Measurements from ENCODE around the gene ESPL1. TPM values are rescaled to one million over a fixed set of nuclear protein-coding genes. Genes with fewer than 3 reads are reported as not detected.

Gene ESPL1
- 1 to 10 TPM in 1 of 2 donors, under 1 TPM in 1; 0.62 to 1.0 TPM for total RNA-seq
- long read RNA-seq, donor 1, result 0 reads
- long read RNA-seq, donor 2, result 0 reads

DNA sequence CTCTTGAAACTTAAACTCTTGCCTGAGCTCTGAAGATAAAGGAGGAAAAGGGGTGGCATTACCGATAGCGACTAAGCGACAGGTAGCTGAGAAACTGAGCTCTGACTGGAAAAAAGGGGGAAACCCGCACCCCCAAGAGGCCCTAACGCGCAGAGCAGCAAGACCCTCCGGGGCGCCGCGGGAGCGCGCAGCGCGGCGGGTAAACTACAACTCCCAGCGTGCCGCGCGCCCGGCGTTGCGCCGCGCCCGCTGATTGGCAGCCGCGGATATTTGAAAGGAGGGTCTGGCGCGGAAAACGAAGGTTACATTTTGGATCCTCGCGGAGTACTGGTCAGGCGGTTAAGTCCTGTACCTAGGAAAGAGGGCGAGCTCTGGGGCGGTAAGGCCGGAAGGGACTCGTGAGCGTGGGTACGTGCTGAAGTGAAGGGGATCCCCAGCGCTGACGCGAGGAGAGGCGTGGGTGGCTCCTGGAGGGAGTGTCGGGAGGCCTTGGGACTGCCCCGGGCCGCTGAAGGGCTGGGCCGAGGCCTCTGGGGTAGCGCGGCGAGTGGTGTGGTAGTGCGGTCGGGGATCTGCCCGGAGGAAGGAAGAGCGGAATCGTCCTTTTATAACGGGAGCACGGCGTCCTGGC is at the start of gene ESPL1:
TSS of gene ESPL1 (plus strand) at position 301 of the 631 bp plus-strand sequence. CDS start 468 bp downstream, outside the sequence.
- intact Hi-C loops (cut with DNase I), result no loop called here
- DNase-seq (ENCODE audit: low spot score), result peak; percentile 88

DNA sequence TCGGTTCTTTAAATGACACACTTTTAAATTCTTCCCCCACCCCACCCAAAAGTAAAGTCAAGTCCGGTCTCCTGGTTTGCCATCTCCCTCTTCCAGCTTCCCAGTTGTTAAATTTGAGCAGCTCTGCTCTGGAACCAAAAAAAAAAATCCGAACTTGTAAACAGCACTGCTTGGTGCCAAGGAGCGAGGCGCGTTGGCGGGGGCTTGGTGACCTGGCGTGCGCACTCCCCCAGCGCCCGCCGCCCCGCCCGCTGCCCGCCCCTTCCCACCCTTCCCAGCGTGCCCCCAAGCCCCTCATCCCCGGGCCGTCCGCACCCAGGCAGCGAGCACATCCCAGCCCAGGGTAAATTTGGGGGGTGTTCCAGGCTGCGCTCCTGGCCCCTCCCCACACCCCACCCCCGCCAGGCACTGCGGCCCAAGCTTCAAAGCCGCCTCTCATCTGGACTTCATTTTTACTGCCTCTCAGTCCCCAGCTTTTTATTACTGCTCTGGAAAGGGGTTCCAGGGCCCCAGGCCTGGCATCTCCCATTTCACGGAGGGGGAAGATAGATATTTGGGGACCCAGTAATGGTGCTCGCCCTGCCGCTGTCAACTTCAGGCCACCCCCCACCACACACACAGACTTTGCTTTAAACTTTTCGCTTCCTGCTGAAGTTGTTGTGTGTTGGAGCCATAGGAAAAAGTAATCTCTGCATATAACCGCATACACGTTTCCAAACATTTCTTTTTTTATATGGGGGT is 49.4 kb upstream of the ESPL1 start:
- intact Hi-C loops (cut with DNase I), result no loop called here

DNA sequence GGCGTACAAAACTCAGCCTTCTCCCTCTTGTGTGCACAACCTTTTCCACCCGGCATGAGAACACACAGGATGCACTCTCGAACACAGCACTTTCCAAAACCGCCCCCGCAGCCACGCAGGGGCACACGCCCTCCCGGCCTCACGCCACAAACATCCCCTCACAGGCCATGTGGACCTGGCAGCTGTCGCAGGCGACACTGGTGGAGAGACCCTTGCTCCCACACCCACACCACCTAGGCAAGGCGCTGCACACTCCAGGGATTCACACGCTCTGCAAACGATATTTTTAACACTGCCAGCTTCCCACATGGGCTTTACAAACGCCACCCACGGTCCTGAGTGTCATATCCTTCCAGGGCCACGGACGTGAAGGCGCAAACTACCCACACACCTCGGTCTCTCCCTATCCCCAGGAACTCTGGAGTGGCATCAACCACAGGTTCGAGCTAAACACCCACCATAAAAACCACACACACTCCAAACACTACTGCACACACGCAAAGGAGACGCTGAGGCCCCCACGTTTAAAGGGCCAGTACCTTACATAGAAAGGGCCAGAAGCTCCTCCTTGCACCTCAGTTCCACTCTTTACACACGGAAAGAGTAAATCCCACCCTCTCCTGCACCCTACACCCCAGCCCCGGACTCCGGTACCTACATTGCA is 48.7 kb upstream of the ESPL1 start:
- no peak for DNase-seq (ENCODE audit: low spot score)
- intact Hi-C loops (cut with DNase I), result no loop called here

More for the DNA sequence above, 49.4 kb upstream of the ESPL1 start:
- no peak for DNase-seq (ENCODE audit: low spot score)

DNA sequence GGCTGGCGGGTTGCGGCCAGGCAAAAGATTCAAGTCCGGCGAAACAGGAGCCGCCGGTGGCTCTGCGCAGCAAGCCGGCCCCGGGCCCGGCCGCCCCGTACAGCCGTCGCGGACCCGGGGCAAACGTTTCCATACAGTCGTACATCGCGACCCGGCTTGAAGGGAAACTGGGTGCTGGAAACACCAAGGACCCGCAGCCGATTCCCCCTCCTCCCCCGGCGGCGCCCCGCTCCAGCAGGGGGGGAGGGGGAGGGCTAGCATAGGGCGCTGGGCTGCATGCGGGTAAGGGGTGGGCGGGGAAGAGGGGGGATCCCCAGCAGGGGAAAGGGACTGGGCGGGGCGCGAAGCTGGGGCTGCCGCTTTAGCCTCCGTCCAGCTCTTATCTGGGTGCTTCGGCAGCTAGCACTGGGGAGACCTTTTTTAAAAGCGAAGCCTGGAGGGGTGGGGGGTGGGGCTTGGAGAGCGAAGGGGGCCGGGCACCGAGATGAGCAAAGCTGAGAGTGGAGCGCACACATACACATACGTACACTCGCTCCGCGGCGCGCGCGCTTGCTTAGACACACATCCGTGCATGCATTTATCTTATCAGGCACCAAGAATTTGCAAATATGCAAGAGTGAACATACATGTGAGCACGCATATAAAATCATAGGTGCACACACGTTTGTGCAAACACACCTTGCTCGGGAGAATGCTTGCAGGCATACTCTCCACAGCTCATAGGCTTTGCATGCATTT is 48.0 kb upstream of the ESPL1 start:
- intact Hi-C loops (cut with DNase I), result no loop called here
- DNase-seq (ENCODE audit: low spot score), result peak; percentile 91

DNA sequence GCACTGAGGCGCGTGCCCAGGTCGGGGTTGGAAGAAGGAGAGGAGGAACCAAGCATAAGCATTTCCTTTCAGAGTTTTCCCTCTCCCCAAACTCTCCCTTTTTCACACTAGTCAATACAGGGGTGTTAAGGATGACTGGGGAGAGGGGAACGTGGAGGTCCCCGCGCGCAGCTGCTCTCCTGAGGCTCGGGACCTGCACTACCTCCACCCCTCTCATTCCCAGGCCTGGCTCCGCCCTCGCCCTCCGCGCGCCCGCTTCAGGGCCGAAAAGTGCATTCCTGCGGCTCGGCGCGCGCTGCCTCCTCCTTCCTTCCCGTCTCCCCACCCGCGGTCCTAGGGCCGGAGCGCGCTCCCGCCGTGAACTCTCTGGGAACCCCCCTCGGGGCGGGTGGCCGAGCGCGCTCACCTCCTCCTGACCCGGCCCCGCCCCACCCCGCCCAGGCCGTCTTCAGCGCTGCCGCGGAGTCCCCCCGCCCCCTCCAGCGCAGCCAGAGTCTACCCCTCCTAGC is 47.4 kb upstream of the ESPL1 start:
- peak; percentile 97 for DNase-seq (ENCODE audit: low spot score)
- intact Hi-C loops (cut with DNase I), result no loop called here

DNA sequence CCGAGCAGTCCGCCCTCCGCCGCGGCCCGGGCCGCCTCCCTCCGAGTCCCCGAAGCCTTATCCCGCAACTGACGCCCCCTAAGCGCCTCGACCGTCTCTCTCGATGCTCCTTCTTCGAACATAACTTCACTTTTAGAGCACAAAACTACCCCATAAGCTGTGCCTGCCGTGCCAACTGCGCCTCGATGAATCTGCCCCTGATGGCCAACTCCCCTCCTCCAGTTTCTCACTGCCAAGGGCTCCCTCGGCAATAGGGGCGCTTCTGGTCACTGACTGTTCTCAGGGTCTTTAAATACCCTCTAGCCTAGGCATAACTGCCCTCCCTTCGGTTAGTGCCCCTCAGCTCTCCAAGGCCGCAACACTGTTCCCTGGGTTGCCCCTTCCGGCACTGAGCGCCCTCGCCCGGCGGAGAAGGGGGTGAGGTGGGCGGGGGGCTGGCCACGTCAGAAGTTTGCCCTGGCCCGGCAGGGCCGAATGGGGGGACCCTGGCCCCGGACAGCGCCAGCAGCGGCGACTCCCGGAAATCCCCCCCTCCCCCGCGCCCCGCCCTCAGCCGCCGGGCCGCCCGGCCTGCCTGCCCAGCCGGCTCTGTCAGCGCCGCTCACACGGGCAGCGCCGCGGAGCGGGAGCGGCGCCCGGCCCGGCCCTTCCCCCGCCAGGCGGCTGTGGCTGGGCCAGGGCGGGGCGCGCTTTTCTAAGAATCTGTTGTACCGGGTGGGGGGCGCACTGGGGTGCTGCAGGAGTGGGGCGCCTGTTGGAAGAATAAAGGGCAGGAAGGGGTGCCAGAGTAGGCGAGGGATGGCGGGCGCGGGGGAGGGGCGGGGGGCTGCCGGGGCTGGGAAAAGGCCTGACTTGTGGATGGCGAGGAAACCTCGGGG is 46.7 kb upstream of the ESPL1 start:
- intact Hi-C loops (cut with DNase I), result no loop called here
- DNase-seq (ENCODE audit: low spot score), result peak; percentile 92

DNA sequence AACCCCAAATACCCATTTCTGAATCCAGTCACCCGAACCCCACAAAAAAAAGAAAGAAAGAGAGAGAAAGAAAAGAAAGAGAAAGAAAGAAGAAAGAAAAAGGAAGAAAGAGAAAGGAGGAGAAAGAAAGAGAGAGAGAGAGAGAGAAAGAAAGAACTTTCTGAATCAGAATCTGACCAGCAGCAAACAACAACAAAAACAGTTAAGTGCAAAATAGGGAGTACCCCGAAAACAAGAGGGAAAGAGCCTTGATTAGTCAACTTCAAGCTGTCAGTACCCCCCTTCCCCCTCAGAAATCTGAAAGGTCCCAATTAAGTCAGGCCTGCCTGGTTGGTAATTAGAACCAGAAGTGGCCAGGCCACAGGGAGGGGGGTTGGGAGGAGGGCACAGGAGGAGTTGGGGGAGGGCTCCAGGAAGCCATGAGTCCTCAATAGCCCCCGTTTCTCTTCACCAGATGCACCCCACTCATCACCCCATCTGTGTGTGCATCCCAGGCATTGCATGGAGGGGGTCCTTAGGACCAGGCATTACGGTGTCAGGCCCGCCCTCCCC is 45.9 kb upstream of the ESPL1 start:
- intact Hi-C loops (cut with DNase I), result no loop called here
- DNase-seq (ENCODE audit: low spot score), result peak; percentile 13

DNA sequence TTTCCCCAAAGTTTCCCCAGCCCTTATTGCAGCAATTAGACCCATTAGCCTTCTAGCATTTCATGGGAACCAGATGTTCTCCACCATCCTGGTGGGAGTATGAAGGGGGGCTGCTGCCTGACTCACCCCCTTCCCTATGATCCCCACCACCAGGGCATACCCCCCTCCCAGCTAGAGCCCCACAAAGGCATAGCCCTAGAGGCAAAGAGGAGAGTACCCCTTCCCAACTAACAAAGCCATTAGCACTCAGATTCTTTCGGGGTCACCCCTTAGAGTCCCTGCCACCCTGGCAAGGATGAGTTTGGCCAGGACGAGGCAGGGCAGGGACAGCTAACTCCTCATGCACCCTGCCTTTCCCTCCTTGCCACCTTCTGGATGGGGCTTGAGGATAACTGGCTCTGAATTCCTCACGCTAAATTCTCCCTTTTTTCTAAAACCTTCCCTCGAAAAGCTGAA is 45.3 kb upstream of the ESPL1 start:
- peak; percentile 34 for DNase-seq (ENCODE audit: low spot score)
- intact Hi-C loops (cut with DNase I), result no loop called here

DNA sequence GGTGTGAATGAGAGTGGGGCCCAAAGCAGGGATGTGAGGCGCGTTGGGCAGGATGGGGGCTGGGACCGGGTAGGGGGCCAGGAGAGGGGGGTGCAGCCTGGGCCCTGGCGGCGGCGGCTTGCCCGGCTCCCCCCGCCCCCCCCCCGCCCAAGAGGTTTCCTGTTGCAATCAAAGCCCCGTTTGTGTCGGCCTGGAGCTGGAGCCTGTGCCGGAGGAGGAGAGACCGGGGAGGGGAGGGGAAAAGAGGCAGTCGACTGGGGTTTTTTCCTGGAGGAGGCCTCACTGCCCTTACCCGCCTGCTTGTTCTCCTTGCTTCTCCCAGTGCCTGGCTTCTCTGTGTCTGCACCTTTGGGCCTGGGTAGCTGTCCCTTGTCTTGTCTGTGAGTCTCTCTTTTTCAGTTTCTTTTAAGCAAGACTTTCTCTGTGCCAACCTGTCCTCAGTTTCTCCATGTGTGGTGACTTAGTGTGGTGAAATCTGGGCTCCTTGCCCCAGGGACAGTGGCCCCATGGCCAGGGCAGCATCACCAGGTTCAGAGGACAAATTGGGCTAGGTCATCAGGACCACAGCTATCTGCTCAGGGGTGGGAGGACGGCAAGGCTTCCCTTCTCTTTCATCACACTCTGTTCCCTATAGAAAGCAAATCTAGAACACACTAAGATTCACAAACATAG is 44.6 kb upstream of the ESPL1 start:
- intact Hi-C loops (cut with DNase I), result no loop called here
- peak; percentile 76 for DNase-seq (ENCODE audit: low spot score)

DNA sequence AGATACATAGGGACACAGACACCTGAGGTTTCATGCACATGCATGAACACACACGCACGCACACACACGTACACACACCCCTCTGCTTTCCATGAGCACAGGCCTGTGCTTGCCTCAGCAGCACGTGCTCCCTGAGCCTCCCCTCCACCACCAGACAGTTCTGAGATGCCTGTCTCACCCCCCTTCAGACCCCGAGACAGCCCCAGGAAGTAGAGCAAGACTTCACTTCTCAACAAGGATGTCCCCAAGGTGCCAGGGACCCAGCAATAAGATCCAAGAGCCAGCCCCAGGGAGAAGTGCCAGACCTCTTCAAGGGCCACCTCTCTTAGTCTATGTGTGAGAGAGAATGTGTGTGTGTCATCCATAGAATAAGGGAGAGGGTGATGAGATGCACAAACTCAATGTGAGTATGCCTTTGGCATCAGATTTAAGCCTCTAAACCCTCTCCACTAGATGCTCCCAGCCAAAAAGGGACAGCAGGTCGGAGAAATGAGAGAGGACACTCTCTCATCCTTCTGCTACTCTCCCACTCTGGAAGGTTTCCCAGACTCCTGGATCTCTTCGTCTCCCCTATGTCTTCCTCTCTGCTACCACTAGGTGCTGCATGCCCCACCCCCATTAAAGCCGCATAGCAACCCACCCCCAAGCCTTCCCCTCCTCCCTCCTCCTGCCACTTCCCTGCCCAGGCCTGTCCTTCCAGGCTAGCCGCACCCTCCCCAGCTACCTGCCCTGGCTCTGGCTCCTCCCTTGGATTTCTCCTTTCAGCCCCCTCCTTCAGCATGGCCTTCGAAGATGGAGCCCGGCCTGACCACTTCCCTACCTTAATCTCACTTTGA is 43.8 kb upstream of the ESPL1 start:
- peak; percentile 74 for DNase-seq (ENCODE audit: low spot score)
- intact Hi-C loops (cut with DNase I), result no loop called here

DNA sequence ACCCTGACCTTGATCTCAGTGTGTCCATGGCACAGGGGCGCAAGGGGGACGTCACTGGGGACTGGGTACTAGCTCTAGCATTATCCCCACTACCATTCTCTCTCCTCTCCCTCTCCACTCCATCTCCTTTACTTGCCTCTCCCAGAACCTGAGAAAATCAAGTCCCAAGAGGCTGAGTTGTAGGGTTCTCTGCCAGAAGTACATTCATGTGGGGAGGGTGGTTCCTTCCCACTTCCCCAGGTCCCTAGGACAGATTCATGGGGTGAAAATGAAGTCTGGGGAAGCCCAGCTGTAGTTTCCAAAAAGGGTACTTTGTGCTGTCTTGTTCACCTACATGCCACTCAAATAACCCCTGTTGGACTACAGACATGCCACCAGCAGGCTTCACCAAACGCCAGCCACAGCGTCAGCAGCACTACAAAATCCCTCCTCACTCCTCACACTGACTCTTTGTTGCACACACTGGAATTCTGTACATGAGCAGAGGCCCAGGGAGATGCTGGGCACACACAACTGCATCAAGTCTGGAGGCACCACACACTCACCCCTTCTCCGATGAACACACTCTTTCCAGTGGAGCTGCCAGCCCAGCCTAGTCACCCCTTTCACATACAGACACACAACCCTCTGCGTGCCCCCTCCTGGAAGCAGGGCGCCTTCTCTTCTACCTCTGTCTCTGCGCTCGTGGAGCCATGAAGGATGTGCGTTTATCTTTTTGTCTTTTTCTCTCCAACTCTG is 43.0 kb upstream of the ESPL1 start:
- DNase-seq (ENCODE audit: low spot score), result peak; percentile 79
- intact Hi-C loops (cut with DNase I), result no loop called here

DNA sequence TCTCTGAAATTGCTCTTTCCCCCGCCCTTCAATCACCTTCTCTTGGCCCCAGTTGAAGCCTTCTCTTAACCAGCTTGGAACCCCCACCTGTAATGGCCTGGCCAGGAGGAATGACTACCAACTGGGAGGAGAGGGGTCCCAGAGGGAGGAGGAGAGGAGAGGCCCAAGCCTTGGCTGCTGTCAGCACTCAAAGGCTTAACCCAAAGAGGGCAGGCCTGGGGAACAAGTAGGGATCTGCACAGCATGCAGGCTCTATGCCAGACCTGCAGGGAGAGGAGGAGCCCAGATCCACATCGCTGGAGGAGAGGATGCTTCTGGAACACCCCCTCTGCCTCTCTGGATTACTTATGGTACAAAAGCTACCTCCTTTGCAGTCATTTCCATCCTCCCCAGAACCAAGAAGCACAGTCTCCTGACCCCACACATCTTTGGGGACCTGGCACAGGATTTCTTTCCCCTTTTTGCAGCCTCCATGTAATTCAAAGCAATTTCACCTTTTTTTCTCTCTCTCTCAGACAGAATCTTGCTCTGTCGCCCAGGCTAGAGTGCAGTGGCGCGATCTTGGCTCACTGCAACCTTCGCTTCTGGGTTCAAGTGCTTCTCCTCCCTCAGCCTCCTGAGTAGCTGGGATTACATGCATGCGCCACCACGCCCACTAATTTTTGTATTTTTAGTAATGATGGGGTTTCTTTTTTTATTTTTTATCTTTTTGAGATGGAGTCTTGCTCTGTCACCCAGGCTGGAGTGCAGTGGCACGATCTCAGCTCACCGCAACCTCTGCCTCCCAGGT is 42.3 kb upstream of the ESPL1 start:
- peak; percentile 47 for DNase-seq (ENCODE audit: low spot score)
- intact Hi-C loops (cut with DNase I), result no loop called here

DNA sequence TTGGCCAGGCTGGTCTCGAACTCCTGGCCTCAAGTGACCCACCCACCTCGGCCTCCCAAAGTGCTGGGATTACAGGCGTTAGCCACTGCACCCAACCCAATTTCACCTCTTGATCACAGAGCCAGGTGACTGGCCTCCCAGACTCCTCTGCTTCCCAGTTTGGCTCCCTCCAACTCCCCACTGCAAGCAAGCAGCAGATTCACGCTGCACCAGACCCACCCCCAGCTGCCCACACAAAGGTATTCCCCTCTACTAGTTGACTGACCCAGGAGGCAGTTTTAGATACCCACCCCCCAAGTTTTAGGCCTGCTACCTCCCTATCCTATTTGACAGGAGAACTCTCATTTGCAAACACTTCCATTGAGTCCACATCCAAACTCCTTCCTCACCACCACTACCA is 41.3 kb upstream of the ESPL1 start:
- DNase-seq (ENCODE audit: low spot score), result peak; percentile 53
- intact Hi-C loops (cut with DNase I), result no loop called here

DNA sequence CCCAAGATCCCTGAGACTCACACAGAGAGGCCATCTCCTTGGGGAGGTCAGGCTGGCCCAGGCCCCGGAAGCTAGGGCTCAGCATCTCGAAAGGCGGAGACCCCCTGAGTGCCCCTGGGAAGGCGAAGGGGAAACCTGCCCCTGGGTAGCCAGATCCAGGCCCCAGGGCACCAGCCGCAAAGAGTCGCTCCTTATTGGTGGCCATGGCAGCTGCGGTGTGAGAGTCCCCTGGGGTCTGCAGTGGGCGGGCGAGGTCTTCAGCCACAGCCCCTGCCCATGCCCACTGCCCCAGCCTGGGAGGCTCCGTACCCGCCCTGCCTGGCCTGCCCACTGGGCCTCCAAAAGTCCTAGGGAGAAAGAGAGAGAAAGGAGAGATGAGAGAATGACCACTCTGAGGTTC is 40.8 kb upstream of the ESPL1 start:
- intact Hi-C loops (cut with DNase I), result no loop called here
- DNase-seq (ENCODE audit: low spot score), result peak; percentile 67

DNA sequence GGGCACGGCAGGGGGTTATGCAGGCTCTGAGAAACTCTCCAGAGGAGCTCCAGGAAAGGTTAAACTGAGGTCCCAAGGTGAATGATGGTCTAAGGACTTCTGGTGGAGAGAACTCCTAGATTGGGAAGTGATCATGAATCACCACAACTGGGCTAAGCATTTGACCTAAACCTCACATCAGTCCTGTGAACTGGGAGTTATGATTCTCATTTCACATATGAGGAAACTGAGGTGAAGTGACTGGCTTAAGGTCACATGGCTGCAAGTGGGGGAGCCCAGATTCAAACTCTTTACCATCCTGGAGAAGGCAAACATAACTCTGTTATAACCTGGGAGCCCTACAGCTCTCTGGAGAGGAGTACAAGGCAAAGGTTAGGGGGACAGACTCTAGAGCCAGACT is 40.3 kb upstream of the ESPL1 start:
- intact Hi-C loops (cut with DNase I), result no loop called here
- no peak for DNase-seq (ENCODE audit: low spot score)
